ENCODE data around the gene B4GALT1. TPM values are rescaled to one million over a fixed set of nuclear protein-coding genes. Genes with fewer than 3 reads are reported as not detected.

The B4GALT1 gene
- total RNA-seq, 1 experiment from 2014 or later = 121 TPM

GRCh38 chr9:33185406-33185805 is 18.3 kb upstream of the B4GALT1 start:
- CTCF ChIA-PET = no interaction called here

GRCh38 chr9:33184963-33185362 is 17.8 kb upstream of the B4GALT1 start:
- H3K4me1 Mint-ChIP-seq (ENCODE audit: low read depth, unreplicated experiment) = peaks cover 26% of the 10 kb centered on the region
- no peaks in the 10 kb centered on the region for H3K9me3 Mint-ChIP-seq (ENCODE audit: unreplicated experiment)
- H3K27me3 Mint-ChIP-seq (ENCODE audit: insufficient read depth, unreplicated experiment) = no peaks in the 10 kb centered on the region
- Histone ChIP-seq H3K36me3 (ENCODE audit: control insufficient read depth, insufficient read depth, low read length) (no peaks in the 10 kb centered on the region), H3K4me3 (ENCODE audit: low read depth, low read length) (no peak overlapping the region), H3K27me3 (replicated peaks; ENCODE audit: control insufficient read depth, insufficient read depth, low read length) (no peaks in the 10 kb centered on the region), H3K4me1 (peaks cover 27% of the 10 kb centered on the region), H3K9me3 (no peaks in the 10 kb centered on the region)
- TF ChIP-seq CTCF (IDR thresholded peaks at IDR 0.05; ENCODE audit: insufficient read depth in 1 of 2, low read depth in 1 of 2, low read length in 1 of 2, severe bottlenecking in 1 of 2, unreplicated experiment in 1 of 2) = no peak
- no TSS peak for BruUV-seq (replicated peaks)
- intact Hi-C loops (cut with micrococcal nuclease; ENCODE audit: unreplicated experiment) = no loop called here
- CTCF ChIA-PET = interaction anchor here (0.7 kb wide), 1 partner anchor 12 kb away, joined by 3 read pairs; no protein-coding TSS in a partner anchor
- H3K4me3 Mint-ChIP-seq (ENCODE audit: unreplicated experiment) = no peak overlapping the region
- POLR2A ChIA-PET = no interaction called here
- peak overlapping the region; percentile 79 for H3K27ac Mint-ChIP-seq (ENCODE audit: unreplicated experiment)
- H3K36me3 Mint-ChIP-seq (ENCODE audit: insufficient read depth, unreplicated experiment) = no peaks in the 10 kb centered on the region
- DNase-seq = no peak

More at GRCh38 chr9:33185406-33185805, 18.3 kb upstream of the B4GALT1 start:
- POLR2A ChIA-PET = no interaction called here
- H3K4me1 Mint-ChIP-seq (ENCODE audit: low read depth, unreplicated experiment) = peaks cover 26% of the 10 kb centered on the region
- H3K27ac Mint-ChIP-seq (ENCODE audit: unreplicated experiment) = peak overlapping the region; percentile 79
- Histone ChIP-seq H3K9me3 (no peaks in the 10 kb centered on the region), H3K4me3 (ENCODE audit: low read depth, low read length) (no peak overlapping the region), H3K27me3 (replicated peaks; ENCODE audit: control insufficient read depth, insufficient read depth, low read length) (no peaks in the 10 kb centered on the region), H3K36me3 (ENCODE audit: control insufficient read depth, insufficient read depth, low read length) (no peaks in the 10 kb centered on the region), H3K4me1 (peaks cover 27% of the 10 kb centered on the region)
- no peaks in the 10 kb centered on the region for H3K36me3 Mint-ChIP-seq (ENCODE audit: insufficient read depth, unreplicated experiment)
- intact Hi-C loops (cut with micrococcal nuclease; ENCODE audit: unreplicated experiment) = no loop called here
- no peak for DNase-seq
- no peak overlapping the region for H3K4me3 Mint-ChIP-seq (ENCODE audit: unreplicated experiment)
- TF ChIP-seq CTCF (IDR thresholded peaks at IDR 0.05; ENCODE audit: insufficient read depth in 1 of 2, low read depth in 1 of 2, low read length in 1 of 2, severe bottlenecking in 1 of 2, unreplicated experiment in 1 of 2) = no peak
- H3K9me3 Mint-ChIP-seq (ENCODE audit: unreplicated experiment) = no peaks in the 10 kb centered on the region
- BruUV-seq (replicated peaks) = no TSS peak
- H3K27me3 Mint-ChIP-seq (ENCODE audit: insufficient read depth, unreplicated experiment) = no peaks in the 10 kb centered on the region

- Histone ChIP-seq H3K4me3 (ENCODE audit: low read depth, low read length) (no peak overlapping the region), H3K36me3 (ENCODE audit: control insufficient read depth, insufficient read depth, low read length) (no peaks in the 10 kb centered on the region), H3K9me3 (no peaks in the 10 kb centered on the region), H3K27me3 (replicated peaks; ENCODE audit: control insufficient read depth, insufficient read depth, low read length) (no peaks in the 10 kb centered on the region), H3K4me1 (peaks cover 31% of the 10 kb centered on the region)
- Mint-ChIP-seq H3K36me3 (ENCODE audit: insufficient read depth, unreplicated experiment) (no peaks in the 10 kb centered on the region), H3K27ac (ENCODE audit: unreplicated experiment) (no peak overlapping the region), H3K27me3 (ENCODE audit: insufficient read depth, unreplicated experiment) (no peaks in the 10 kb centered on the region), H3K4me1 (ENCODE audit: low read depth, unreplicated experiment) (peaks cover 25% of the 10 kb centered on the region), H3K4me3 (ENCODE audit: unreplicated experiment) (no peak overlapping the region), H3K9me3 (ENCODE audit: unreplicated experiment) (no peaks in the 10 kb centered on the region)
- ChIA-PET CTCF (no interaction called here), POLR2A (no interaction called here)
- TF ChIP-seq CTCF (IDR thresholded peaks at IDR 0.05; ENCODE audit: insufficient read depth in 1 of 2, low read depth in 1 of 2, low read length in 1 of 2, severe bottlenecking in 1 of 2, unreplicated experiment in 1 of 2) = no peak
- intact Hi-C loops (cut with micrococcal nuclease; ENCODE audit: unreplicated experiment) = no loop called here
- BruUV-seq (replicated peaks) = no TSS peak
- DNase-seq = no peak
These were observed 15.4 kb upstream of the B4GALT1 start for GRCh38 chr9:33182519-33182918.

All from Caco-2 (cell line).